ENCODE results near the gene HESX1. TPM values are rescaled to one million over a fixed set of nuclear protein-coding genes. Genes with fewer than 3 reads are reported as not detected.
A peak's percentile ranks its signal among the peaks of the same experiment; 100 is the strongest.

Gene HESX1
- total and polyA plus RNA-seq, 4 donors, result 0.76 to 2.9 (median 1.4) TPM

DNA sequence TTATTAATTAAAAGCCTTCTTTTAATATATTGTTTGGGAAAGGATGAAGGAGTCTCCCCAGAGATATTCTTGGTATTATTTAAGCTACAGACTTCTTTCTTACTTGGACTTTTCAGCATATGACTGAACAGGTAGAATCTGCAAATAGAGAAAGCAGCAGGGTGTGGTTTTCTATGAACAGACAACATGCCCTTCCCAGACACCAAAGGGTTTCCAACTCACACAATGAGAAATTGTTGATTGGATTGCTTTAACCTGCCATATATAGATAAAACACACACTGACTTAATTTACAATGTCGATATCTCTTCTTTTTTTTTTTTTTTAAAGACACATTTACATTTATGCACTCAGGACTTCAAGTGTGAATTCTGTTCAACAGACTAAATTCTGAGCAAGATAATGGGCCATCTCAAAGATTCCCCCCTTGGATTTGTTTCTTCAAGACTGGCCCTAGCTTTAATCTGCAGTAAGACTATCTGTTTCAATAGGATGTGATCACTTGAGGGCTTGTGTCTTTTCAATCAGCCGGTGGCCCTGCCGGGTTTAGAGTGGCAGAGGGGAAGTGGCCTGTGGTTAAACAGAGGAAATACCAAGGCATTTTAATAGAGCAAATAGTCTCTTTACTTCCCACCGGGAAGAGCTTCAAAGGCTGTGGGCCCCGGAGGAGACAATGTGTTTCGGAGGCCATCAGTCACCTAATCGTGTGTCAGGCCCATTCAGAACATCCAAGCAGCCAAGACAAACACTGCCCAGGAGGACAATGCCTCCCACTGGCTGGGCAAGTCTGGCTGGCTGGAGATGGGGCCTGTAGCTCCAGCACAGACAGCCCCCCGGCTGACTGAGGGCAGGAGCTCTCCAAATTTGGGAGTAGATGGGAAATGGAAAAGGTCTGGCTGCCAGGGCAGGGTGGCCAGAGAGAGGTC lies 40.7 kb downstream of the HESX1 start:
- DNase-seq (peak in 1 of 3 donors; percentile 23), ATAC-seq (ENCODE audit: insufficient read depth, low FRiP score) (no peak)
- Histone ChIP-seq H3K9me3 (ENCODE audit: control insufficient read depth in 4 of 4, insufficient read depth in 3 of 4, low read length in 3 of 4) (no peaks in the 10 kb centered on the region), H3K27ac (ENCODE audit: low read depth in 1 of 2, low read length in 1 of 2) (no peak overlapping the region), H3K4me1 (ENCODE audit: control insufficient read depth in 5 of 5, insufficient read depth in 5 of 5, low read length in 5 of 5) (peaks cover 5 to 51% (median 22%) of the 10 kb centered on the region in 5 donors), H3K4me3 (no peak overlapping the region), H3K9ac (ENCODE audit: insufficient read depth in 1 of 2, low read length in 2 of 2) (no peak overlapping the region), H3K36me3 (ENCODE audit: control insufficient read depth in 4 of 4, insufficient read depth in 4 of 4, low read length in 4 of 4) (no peaks in the 10 kb centered on the region), H3K27me3 (ENCODE audit: control insufficient read depth in 3 of 3, insufficient read depth in 3 of 3, low read length in 2 of 3) (peaks cover 0 to 3% (median 0%) of the 10 kb centered on the region in 3 donors)
- WGBS, 2 donors, result 8 to 17% methylated on average over 8 of the region's 8 CpGs
- TF ChIP-seq CTCF (IDR thresholded peaks at IDR 0.05; ENCODE audit: control extremely low read depth, extremely low read depth), result no peak

GRCh38 chr3:57158325-57158724 lies 41.5 kb downstream of the HESX1 start:
- Histone ChIP-seq H3K9ac (ENCODE audit: insufficient read depth in 1 of 2, low read length in 2 of 2) (no peak overlapping the region), H3K36me3 (ENCODE audit: control insufficient read depth in 4 of 4, insufficient read depth in 4 of 4, low read length in 4 of 4) (no peaks in the 10 kb centered on the region), H3K4me3 (no peak overlapping the region), H3K27ac (ENCODE audit: low read depth in 1 of 2, low read length in 1 of 2) (no peak overlapping the region), H3K9me3 (ENCODE audit: control insufficient read depth in 4 of 4, insufficient read depth in 3 of 4, low read length in 3 of 4) (no peaks in the 10 kb centered on the region), H3K4me1 (ENCODE audit: control insufficient read depth in 5 of 5, insufficient read depth in 5 of 5, low read length in 5 of 5) (peaks cover 4 to 48% (median 22%) of the 10 kb centered on the region in 5 donors), H3K27me3 (ENCODE audit: control insufficient read depth in 3 of 3, insufficient read depth in 3 of 3, low read length in 2 of 3) (no peaks in the 10 kb centered on the region)
- ATAC-seq (ENCODE audit: insufficient read depth, low FRiP score) (no peak), DNase-seq (no peak)
- TF ChIP-seq CTCF (IDR thresholded peaks at IDR 0.05; ENCODE audit: control extremely low read depth, extremely low read depth), result no peak
- 42 to 75% methylated on average over 3 of the region's 3 CpGs for WGBS, 2 donors

DNA sequence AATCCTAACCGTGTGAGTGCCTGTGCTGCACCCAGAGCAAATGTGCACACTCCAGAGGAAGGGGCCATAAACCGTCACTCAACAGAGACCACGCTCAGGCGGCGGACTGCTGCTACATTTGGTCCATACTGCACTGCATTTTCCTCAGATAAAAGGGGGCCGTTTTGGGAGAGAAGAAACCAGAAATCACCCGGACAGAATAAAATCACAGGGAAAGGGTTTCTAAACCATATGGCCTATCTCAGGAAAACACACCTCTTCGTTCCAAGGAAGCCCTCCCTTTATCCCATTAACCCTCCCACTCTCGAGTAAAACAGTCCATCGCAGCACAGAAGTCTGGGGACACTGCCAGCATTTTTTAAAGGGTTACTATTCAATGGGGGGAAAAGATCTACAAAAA lies 42.2 kb downstream of the HESX1 start:
- Histone ChIP-seq H3K27me3 (ENCODE audit: control insufficient read depth in 3 of 3, insufficient read depth in 3 of 3, low read length in 2 of 3) (no peaks in the 10 kb centered on the region), H3K4me1 (ENCODE audit: control insufficient read depth in 5 of 5, insufficient read depth in 5 of 5, low read length in 5 of 5) (peaks cover 4 to 48% (median 22%) of the 10 kb centered on the region in 5 donors), H3K9me3 (ENCODE audit: control insufficient read depth in 4 of 4, insufficient read depth in 3 of 4, low read length in 3 of 4) (no peaks in the 10 kb centered on the region), H3K36me3 (ENCODE audit: control insufficient read depth in 4 of 4, insufficient read depth in 4 of 4, low read length in 4 of 4) (no peaks in the 10 kb centered on the region), H3K27ac (ENCODE audit: low read depth in 1 of 2, low read length in 1 of 2) (no peak overlapping the region), H3K4me3 (no peak overlapping the region), H3K9ac (ENCODE audit: insufficient read depth in 1 of 2, low read length in 2 of 2) (no peak overlapping the region)
- no peak for ATAC-seq (ENCODE audit: insufficient read depth, low FRiP score)
- DNase-seq, result peak; percentile 68 to 86 (median 86)
- WGBS, 2 donors, result 30 to 55% methylated on average over 10 of the region's 10 CpGs
- no peak for TF ChIP-seq CTCF (IDR thresholded peaks at IDR 0.05; ENCODE audit: control extremely low read depth, extremely low read depth)
